ENCODE data around the gene SYT1.

SYT1 gene

GRCh38 chr12:79360936-79361335 lies 496.4 kb downstream of the SYT1 start:
- H3K4me3 ChIP-seq (ENCODE audit: extremely low read depth, insufficient read depth, low read length, poor library complexity, severe bottlenecking): no peak overlapping the region
- no peak overlapping the region for H3K27ac ChIP-seq (ENCODE audit: low read depth, low read length, severe bottlenecking)
- H3K36me3 ChIP-seq (ENCODE audit: control insufficient read depth, insufficient read depth, low read length): no peaks in the 10 kb centered on the region
- no peaks in the 10 kb centered on the region for H3K9me3 ChIP-seq (ENCODE audit: control insufficient read depth, low read length)
- H3K4me1 ChIP-seq (ENCODE audit: control insufficient read depth, insufficient read depth, low read length, poor library complexity, severe bottlenecking): no peaks in the 10 kb centered on the region

- no peaks in the 10 kb centered on the region for H3K9me3 ChIP-seq (ENCODE audit: control insufficient read depth, low read length)
- H3K27ac ChIP-seq (ENCODE audit: low read depth, low read length, severe bottlenecking): no peak overlapping the region
- no peak overlapping the region for H3K4me3 ChIP-seq (ENCODE audit: extremely low read depth, insufficient read depth, low read length, poor library complexity, severe bottlenecking)
- WGBS, 2 experiments (ENCODE audit: insufficient coverage in 2 of 2): 88% methylated on average over 1 of the region's 4 CpGs; no CpG with 5 or more reads in 1 of the 2 experiments
- no peaks in the 10 kb centered on the region for H3K4me1 ChIP-seq (ENCODE audit: control insufficient read depth, insufficient read depth, low read length, poor library complexity, severe bottlenecking)
- H3K36me3 ChIP-seq (ENCODE audit: control insufficient read depth, insufficient read depth, low read length): no peaks in the 10 kb centered on the region
Measured at GRCh38 chr12:79364197-79364596, 499.6 kb downstream of the SYT1 start.

GRCh38 chr12:79366374-79366773 lies 501.8 kb downstream of the SYT1 start:
- Histone ChIP-seq H3K9me3 (ENCODE audit: control insufficient read depth, low read length) (no peaks in the 10 kb centered on the region), H3K4me1 (ENCODE audit: control insufficient read depth, insufficient read depth, low read length, poor library complexity, severe bottlenecking) (no peaks in the 10 kb centered on the region), H3K27ac (ENCODE audit: low read depth, low read length, severe bottlenecking) (no peak overlapping the region), H3K4me3 (ENCODE audit: extremely low read depth, insufficient read depth, low read length, poor library complexity, severe bottlenecking) (no peak overlapping the region), H3K36me3 (ENCODE audit: control insufficient read depth, insufficient read depth, low read length) (no peaks in the 10 kb centered on the region)
- 80 to 83% methylated on average over 1 of the region's 2 CpGs for WGBS, 2 experiments (ENCODE audit: insufficient coverage in 2 of 2)

- Histone ChIP-seq H3K27ac (ENCODE audit: low read depth, low read length, severe bottlenecking) (no peak overlapping the region), H3K4me3 (ENCODE audit: extremely low read depth, insufficient read depth, low read length, poor library complexity, severe bottlenecking) (no peak overlapping the region), H3K4me1 (ENCODE audit: control insufficient read depth, insufficient read depth, low read length, poor library complexity, severe bottlenecking) (no peaks in the 10 kb centered on the region), H3K9me3 (ENCODE audit: control insufficient read depth, low read length) (no peaks in the 10 kb centered on the region), H3K36me3 (ENCODE audit: control insufficient read depth, insufficient read depth, low read length) (no peaks in the 10 kb centered on the region)
- WGBS, 2 experiments (ENCODE audit: insufficient coverage in 2 of 2): no CpG with 5 or more reads among the region's 3 CpGs
Measured at GRCh38 chr12:79367032-79367589, 502.5 kb downstream of the SYT1 start.

GRCh38 chr12:79370021-79370420 lies 505.4 kb downstream of the SYT1 start:
- Histone ChIP-seq H3K4me3 (ENCODE audit: extremely low read depth, insufficient read depth, low read length, poor library complexity, severe bottlenecking) (no peak overlapping the region), H3K36me3 (ENCODE audit: control insufficient read depth, insufficient read depth, low read length) (no peaks in the 10 kb centered on the region), H3K4me1 (ENCODE audit: control insufficient read depth, insufficient read depth, low read length, poor library complexity, severe bottlenecking) (no peaks in the 10 kb centered on the region), H3K9me3 (ENCODE audit: control insufficient read depth, low read length) (no peaks in the 10 kb centered on the region), H3K27ac (ENCODE audit: low read depth, low read length, severe bottlenecking) (no peak overlapping the region)
- WGBS, 2 experiments (ENCODE audit: insufficient coverage in 2 of 2): 100% methylated on average over 1 of the region's 2 CpGs; no CpG with 5 or more reads in 1 of the 2 experiments

- Histone ChIP-seq H3K4me3 (ENCODE audit: extremely low read depth, insufficient read depth, low read length, poor library complexity, severe bottlenecking) (no peak overlapping the region), H3K4me1 (ENCODE audit: control insufficient read depth, insufficient read depth, low read length, poor library complexity, severe bottlenecking) (no peaks in the 10 kb centered on the region), H3K9me3 (ENCODE audit: control insufficient read depth, low read length) (no peaks in the 10 kb centered on the region), H3K36me3 (ENCODE audit: control insufficient read depth, insufficient read depth, low read length) (no peaks in the 10 kb centered on the region), H3K27ac (ENCODE audit: low read depth, low read length, severe bottlenecking) (no peak overlapping the region)
- WGBS, 2 experiments (ENCODE audit: insufficient coverage in 2 of 2): 85% methylated on average over 2 of the region's 2 CpGs; no CpG with 5 or more reads in 1 of the 2 experiments
Measured at GRCh38 chr12:79371226-79371625, 506.7 kb downstream of the SYT1 start.

GRCh38 chr12:79373896-79374499 lies 509.4 kb downstream of the SYT1 start:
- WGBS, 2 experiments (ENCODE audit: insufficient coverage in 2 of 2): 29% methylated on average over 2 of the region's 5 CpGs; no CpG with 5 or more reads in 1 of the 2 experiments
- Histone ChIP-seq H3K4me1 (ENCODE audit: control insufficient read depth, insufficient read depth, low read length, poor library complexity, severe bottlenecking) (no peaks in the 10 kb centered on the region), H3K9me3 (ENCODE audit: control insufficient read depth, low read length) (no peaks in the 10 kb centered on the region), H3K4me3 (ENCODE audit: extremely low read depth, insufficient read depth, low read length, poor library complexity, severe bottlenecking) (no peak overlapping the region), H3K27ac (ENCODE audit: low read depth, low read length, severe bottlenecking) (no peak overlapping the region), H3K36me3 (ENCODE audit: control insufficient read depth, insufficient read depth, low read length) (no peaks in the 10 kb centered on the region)

GRCh38 chr12:79374545-79374944 lies 510.0 kb downstream of the SYT1 start:
- Histone ChIP-seq H3K4me3 (ENCODE audit: extremely low read depth, insufficient read depth, low read length, poor library complexity, severe bottlenecking) (no peak overlapping the region), H3K9me3 (ENCODE audit: control insufficient read depth, low read length) (no peaks in the 10 kb centered on the region)
- WGBS, 2 experiments (ENCODE audit: insufficient coverage in 2 of 2): 60% methylated on average over 1 of the region's 1 CpG; no CpG with 5 or more reads in 1 of the 2 experiments

GRCh38 chr12:79375050-79375449 lies 510.5 kb downstream of the SYT1 start:
- Histone ChIP-seq H3K27ac (ENCODE audit: low read depth, low read length, severe bottlenecking) (no peak overlapping the region), H3K36me3 (ENCODE audit: control insufficient read depth, insufficient read depth, low read length) (no peaks in the 10 kb centered on the region), H3K4me3 (ENCODE audit: extremely low read depth, insufficient read depth, low read length, poor library complexity, severe bottlenecking) (no peak overlapping the region), H3K4me1 (ENCODE audit: control insufficient read depth, insufficient read depth, low read length, poor library complexity, severe bottlenecking) (peaks cover 3% of the 10 kb centered on the region), H3K9me3 (ENCODE audit: control insufficient read depth, low read length) (no peaks in the 10 kb centered on the region)
- 68 to 75% methylated on average over 6 of the region's 6 CpGs for WGBS, 2 experiments (ENCODE audit: insufficient coverage in 2 of 2)

More at GRCh38 chr12:79374545-79374944, 510.0 kb downstream of the SYT1 start:
- no peaks in the 10 kb centered on the region for H3K4me1 ChIP-seq (ENCODE audit: control insufficient read depth, insufficient read depth, low read length, poor library complexity, severe bottlenecking)
- H3K36me3 ChIP-seq (ENCODE audit: control insufficient read depth, insufficient read depth, low read length): no peaks in the 10 kb centered on the region
- H3K27ac ChIP-seq (ENCODE audit: low read depth, low read length, severe bottlenecking): no peak overlapping the region

- Histone ChIP-seq H3K9me3 (ENCODE audit: control insufficient read depth, low read length) (no peaks in the 10 kb centered on the region), H3K4me1 (ENCODE audit: control insufficient read depth, insufficient read depth, low read length, poor library complexity, severe bottlenecking) (peaks cover 20% of the 10 kb centered on the region), H3K4me3 (ENCODE audit: extremely low read depth, insufficient read depth, low read length, poor library complexity, severe bottlenecking) (no peak overlapping the region), H3K27ac (ENCODE audit: low read depth, low read length, severe bottlenecking) (no peak overlapping the region), H3K36me3 (ENCODE audit: control insufficient read depth, insufficient read depth, low read length) (no peaks in the 10 kb centered on the region)
- WGBS, 2 experiments (ENCODE audit: insufficient coverage in 2 of 2): 100% methylated on average over 1 of the region's 1 CpG; no CpG with 5 or more reads in 1 of the 2 experiments
Measured at GRCh38 chr12:79378496-79378895, 513.9 kb downstream of the SYT1 start.

- 82% methylated on average over 2 of the region's 2 CpGs; no CpG with 5 or more reads in 1 of the 2 experiments for WGBS, 2 experiments (ENCODE audit: insufficient coverage in 2 of 2)
- H3K27ac ChIP-seq (ENCODE audit: low read depth, low read length, severe bottlenecking): no peak overlapping the region
- H3K4me3 ChIP-seq (ENCODE audit: extremely low read depth, insufficient read depth, low read length, poor library complexity, severe bottlenecking): no peak overlapping the region
- peaks cover 20% of the 10 kb centered on the region for H3K4me1 ChIP-seq (ENCODE audit: control insufficient read depth, insufficient read depth, low read length, poor library complexity, severe bottlenecking)
- H3K9me3 ChIP-seq (ENCODE audit: control insufficient read depth, low read length): no peaks in the 10 kb centered on the region
- no peaks in the 10 kb centered on the region for H3K36me3 ChIP-seq (ENCODE audit: control insufficient read depth, insufficient read depth, low read length)
Measured at GRCh38 chr12:79380402-79380801, 515.8 kb downstream of the SYT1 start.
